Measurements from ENCODE around the gene ITPRIP.

ITPRIP gene

DNA sequence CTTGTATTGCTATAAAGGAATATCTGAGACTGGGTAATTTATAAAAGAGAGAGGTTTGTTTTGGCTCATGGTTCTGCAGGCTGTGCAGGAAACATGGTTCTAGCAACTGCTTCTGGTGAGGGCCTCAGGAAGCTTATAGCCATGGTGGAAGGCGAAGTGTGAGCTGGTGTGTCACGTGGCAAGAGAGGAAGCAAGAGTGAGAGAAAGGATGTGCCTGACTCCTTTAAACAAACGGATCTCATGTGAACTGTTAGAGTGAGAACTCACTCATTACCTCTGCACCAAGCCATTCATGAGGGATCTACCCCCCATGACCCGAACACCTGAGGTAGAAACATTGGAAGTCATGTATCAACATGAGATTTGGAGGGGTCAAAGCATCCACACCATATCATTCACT, 7.7 kb upstream of the ITPRIP start:
- DNase-seq = no peak
- Histone ChIP-seq H2BK5ac (ENCODE audit: low read depth, low read length, poor library complexity, severe bottlenecking) (no peak overlapping the region), H3K14ac (ENCODE audit: low read length in 2 of 2) (no peak overlapping the region)

DNA sequence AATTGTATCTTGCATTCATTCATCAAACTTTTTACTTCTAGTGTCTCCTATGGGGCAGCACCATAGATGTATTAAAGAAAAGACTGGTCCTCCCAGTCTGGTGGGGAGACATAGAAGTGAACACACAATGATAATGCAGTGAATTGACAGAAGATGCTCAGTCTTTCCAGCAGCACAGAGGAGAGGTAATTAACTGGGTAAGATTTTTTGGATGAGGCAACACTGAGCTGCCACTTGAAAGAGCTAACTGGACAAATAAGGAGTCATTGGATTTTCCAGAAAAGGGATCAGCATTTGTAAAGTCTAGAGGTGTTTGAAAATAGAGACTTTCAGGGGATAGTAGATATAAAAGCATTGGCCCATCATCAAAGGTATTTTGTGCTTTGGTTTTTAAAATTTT, 7.2 kb upstream of the ITPRIP start:
- no peak overlapping the region for H4K8ac ChIP-seq (ENCODE audit: low read length)
- H2BK120ac ChIP-seq (ENCODE audit: low read depth, low read length) = no peak overlapping the region
- no peak overlapping the region for H3K4me3 ChIP-seq (ENCODE audit: insufficient read depth in 1 of 2, low read depth in 1 of 2, low read length in 2 of 2)
- H3K36me3 ChIP-seq (ENCODE audit: control insufficient read depth in 1 of 2, insufficient read depth in 2 of 2, low read depth in 1 of 2, low read length in 2 of 2) = no peaks in the 10 kb centered on the region
- no peaks in the 10 kb centered on the region for H3K4me1 ChIP-seq (ENCODE audit: control insufficient read depth, insufficient read depth, low read depth, low read length)
- no peak overlapping the region for H3K4me2 ChIP-seq (ENCODE audit: low read length, poor library complexity, severe bottlenecking)
- H3K18ac ChIP-seq (ENCODE audit: low read depth in 1 of 2, low read length in 2 of 2) = no peak overlapping the region
- no peaks in the 10 kb centered on the region for H3K79me1 ChIP-seq (replicated peaks; ENCODE audit: low read length, poor library complexity, severe bottlenecking)
- no peak overlapping the region for H3K23ac ChIP-seq (ENCODE audit: low read length in 2 of 2)
- no peak overlapping the region for H2AK5ac ChIP-seq (ENCODE audit: low read length, severe bottlenecking)
- H3K27ac ChIP-seq (ENCODE audit: low read length, poor library complexity, severe bottlenecking) = no peak overlapping the region
- no peak overlapping the region for H3K9ac ChIP-seq (ENCODE audit: low read length)
- H2BK15ac ChIP-seq (ENCODE audit: low read depth, poor library complexity, severe bottlenecking) = no peak overlapping the region
- H2AFZ ChIP-seq (ENCODE audit: low read depth, low read length) = no peak overlapping the region
- H3K9me3 ChIP-seq (ENCODE audit: control insufficient read depth, low read length) = no peaks in the 10 kb centered on the region
- H4K91ac ChIP-seq (ENCODE audit: low read length) = no peak overlapping the region
- H2BK12ac ChIP-seq (ENCODE audit: low read length in 2 of 2) = no peak overlapping the region
- no peak overlapping the region for H2BK5ac ChIP-seq (ENCODE audit: low read depth, low read length, poor library complexity, severe bottlenecking)
- no peak overlapping the region for H3K14ac ChIP-seq (ENCODE audit: low read length in 2 of 2)
- no peak overlapping the region for H3K4ac ChIP-seq (ENCODE audit: low read depth in 1 of 2, low read length in 2 of 2)
- no peak for DNase-seq
- H3K27me3 ChIP-seq (ENCODE audit: control insufficient read depth in 1 of 2, insufficient read depth in 1 of 2, low read length in 2 of 2) = no peaks in the 10 kb centered on the region

More for the DNA sequence above, 7.7 kb upstream of the ITPRIP start:
- Histone ChIP-seq H2BK12ac (ENCODE audit: low read length in 2 of 2) (no peak overlapping the region), H3K4me1 (ENCODE audit: control insufficient read depth, insufficient read depth, low read depth, low read length) (no peaks in the 10 kb centered on the region), H4K91ac (ENCODE audit: low read length) (no peak overlapping the region), H2AFZ (ENCODE audit: low read depth, low read length) (no peak overlapping the region), H2BK15ac (ENCODE audit: low read depth, poor library complexity, severe bottlenecking) (no peak overlapping the region), H3K4me2 (ENCODE audit: low read length, poor library complexity, severe bottlenecking) (no peak overlapping the region), H2AK5ac (ENCODE audit: low read length, severe bottlenecking) (no peak overlapping the region), H3K9ac (ENCODE audit: low read length) (no peak overlapping the region), H3K36me3 (ENCODE audit: control insufficient read depth in 1 of 2, insufficient read depth in 2 of 2, low read depth in 1 of 2, low read length in 2 of 2) (no peaks in the 10 kb centered on the region), H3K4ac (ENCODE audit: low read depth in 1 of 2, low read length in 2 of 2) (no peak overlapping the region), H3K79me1 (replicated peaks; ENCODE audit: low read length, poor library complexity, severe bottlenecking) (no peaks in the 10 kb centered on the region), H3K9me3 (ENCODE audit: control insufficient read depth, low read length) (no peaks in the 10 kb centered on the region), H2BK120ac (ENCODE audit: low read depth, low read length) (no peak overlapping the region), H3K23ac (ENCODE audit: low read length in 2 of 2) (no peak overlapping the region), H4K8ac (ENCODE audit: low read length) (no peak overlapping the region), H3K18ac (ENCODE audit: low read depth in 1 of 2, low read length in 2 of 2) (no peak overlapping the region), H3K27ac (ENCODE audit: low read length, poor library complexity, severe bottlenecking) (no peak overlapping the region), H3K27me3 (ENCODE audit: control insufficient read depth in 1 of 2, insufficient read depth in 1 of 2, low read length in 2 of 2) (no peaks in the 10 kb centered on the region), H3K4me3 (ENCODE audit: insufficient read depth in 1 of 2, low read depth in 1 of 2, low read length in 2 of 2) (no peak overlapping the region)
- 94% methylated on average over 2 of the region's 4 CpGs for WGBS

DNA sequence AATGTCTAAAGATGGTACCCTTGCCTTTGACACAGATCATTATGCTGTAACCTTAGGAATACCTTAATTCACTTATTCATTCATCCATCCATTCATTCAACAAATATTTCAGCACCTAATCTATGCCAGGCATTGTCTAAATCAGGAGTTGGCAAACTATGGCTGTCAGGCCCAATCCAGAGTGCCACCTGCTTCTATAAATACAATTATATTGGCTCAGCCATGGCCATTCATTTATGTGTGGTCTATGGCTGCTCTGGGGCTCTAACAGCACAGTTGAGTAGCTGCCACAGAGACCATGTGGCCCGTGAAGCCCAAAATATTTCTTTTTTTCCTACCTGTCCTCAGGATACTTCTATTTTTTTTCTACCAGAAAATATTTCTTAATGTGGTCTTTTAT, 6.0 kb upstream of the ITPRIP start:
- H2BK5ac ChIP-seq (ENCODE audit: low read depth, low read length, poor library complexity, severe bottlenecking) = no peak overlapping the region
- no CpG with 5 or more reads among the region's 1 CpG for WGBS

DNA sequence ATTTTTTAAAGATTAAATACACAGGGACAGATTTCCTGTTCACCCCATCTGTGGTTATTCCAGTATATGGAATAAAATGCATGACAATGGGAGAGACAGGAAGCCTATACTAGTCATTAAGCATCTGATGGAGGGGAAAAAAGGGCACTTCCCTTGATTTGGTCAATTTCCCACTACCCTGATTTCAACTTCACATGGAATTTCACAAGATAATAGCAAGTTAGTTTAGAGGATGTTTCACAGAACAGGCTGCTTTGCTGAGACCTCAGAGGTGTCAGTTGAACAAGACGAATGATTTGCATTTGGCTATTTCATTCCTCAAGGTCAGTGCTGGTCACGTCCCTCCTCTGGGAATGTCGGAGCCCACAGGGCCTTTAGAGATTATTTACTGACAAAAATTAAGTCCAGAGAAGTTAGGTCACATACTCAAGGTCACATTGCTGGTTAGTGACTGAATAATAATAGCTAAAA, 4.7 kb upstream of the ITPRIP start:
- H2BK12ac ChIP-seq (ENCODE audit: low read length in 2 of 2) = no peak overlapping the region
- H3K4ac ChIP-seq (ENCODE audit: low read depth in 1 of 2, low read length in 2 of 2) = no peak overlapping the region
- H2AFZ ChIP-seq (ENCODE audit: low read depth, low read length) = no peak overlapping the region
- no peak overlapping the region for H3K18ac ChIP-seq (ENCODE audit: low read depth in 1 of 2, low read length in 2 of 2)
- H4K8ac ChIP-seq (ENCODE audit: low read length) = no peak overlapping the region
- peak overlapping the region; percentile 30 for H3K9ac ChIP-seq (ENCODE audit: low read length)
- no peak overlapping the region for H2AK5ac ChIP-seq (ENCODE audit: low read length, severe bottlenecking)
- H2BK5ac ChIP-seq (ENCODE audit: low read depth, low read length, poor library complexity, severe bottlenecking) = no peak overlapping the region
- no peak overlapping the region for H3K14ac ChIP-seq (ENCODE audit: low read length in 2 of 2)
- H3K4me3 ChIP-seq (ENCODE audit: insufficient read depth in 1 of 2, low read depth in 1 of 2, low read length in 2 of 2) = no peak overlapping the region
- H3K4me1 ChIP-seq (ENCODE audit: control insufficient read depth, insufficient read depth, low read depth, low read length) = peaks cover 5% of the 10 kb centered on the region
- H3K4me2 ChIP-seq (ENCODE audit: low read length, poor library complexity, severe bottlenecking) = no peak overlapping the region
- no peak overlapping the region for H4K91ac ChIP-seq (ENCODE audit: low read length)
- H2BK15ac ChIP-seq (ENCODE audit: low read depth, poor library complexity, severe bottlenecking) = no peak overlapping the region
- no peak overlapping the region for H3K27ac ChIP-seq (ENCODE audit: low read length, poor library complexity, severe bottlenecking)
- no peaks in the 10 kb centered on the region for H3K36me3 ChIP-seq (ENCODE audit: control insufficient read depth in 1 of 2, insufficient read depth in 2 of 2, low read depth in 1 of 2, low read length in 2 of 2)
- WGBS = 27% methylated on average over 3 of the region's 3 CpGs
- no peaks in the 10 kb centered on the region for H3K27me3 ChIP-seq (ENCODE audit: control insufficient read depth in 1 of 2, insufficient read depth in 1 of 2, low read length in 2 of 2)
- H3K23ac ChIP-seq (ENCODE audit: low read length in 2 of 2) = no peak overlapping the region
- no peaks in the 10 kb centered on the region for H3K79me1 ChIP-seq (replicated peaks; ENCODE audit: low read length, poor library complexity, severe bottlenecking)
- H2BK120ac ChIP-seq (ENCODE audit: low read depth, low read length) = no peak overlapping the region
- DNase-seq = peak; percentile 56
- no peaks in the 10 kb centered on the region for H3K9me3 ChIP-seq (ENCODE audit: control insufficient read depth, low read length)

More for the DNA sequence above, 6.0 kb upstream of the ITPRIP start:
- Histone ChIP-seq H2AK5ac (ENCODE audit: low read length, severe bottlenecking) (no peak overlapping the region), H3K4me3 (ENCODE audit: insufficient read depth in 1 of 2, low read depth in 1 of 2, low read length in 2 of 2) (no peak overlapping the region), H2BK120ac (ENCODE audit: low read depth, low read length) (no peak overlapping the region), H3K9me3 (ENCODE audit: control insufficient read depth, low read length) (no peaks in the 10 kb centered on the region), H3K23ac (ENCODE audit: low read length in 2 of 2) (no peak overlapping the region), H2AFZ (ENCODE audit: low read depth, low read length) (no peak overlapping the region), H3K9ac (ENCODE audit: low read length) (no peak overlapping the region), H3K14ac (ENCODE audit: low read length in 2 of 2) (no peak overlapping the region), H3K4ac (ENCODE audit: low read depth in 1 of 2, low read length in 2 of 2) (no peak overlapping the region), H3K18ac (ENCODE audit: low read depth in 1 of 2, low read length in 2 of 2) (no peak overlapping the region), H3K4me2 (ENCODE audit: low read length, poor library complexity, severe bottlenecking) (no peak overlapping the region), H3K4me1 (ENCODE audit: control insufficient read depth, insufficient read depth, low read depth, low read length) (peaks cover 2% of the 10 kb centered on the region), H3K79me1 (replicated peaks; ENCODE audit: low read length, poor library complexity, severe bottlenecking) (no peaks in the 10 kb centered on the region), H3K27me3 (ENCODE audit: control insufficient read depth in 1 of 2, insufficient read depth in 1 of 2, low read length in 2 of 2) (no peaks in the 10 kb centered on the region), H4K91ac (ENCODE audit: low read length) (no peak overlapping the region), H4K8ac (ENCODE audit: low read length) (no peak overlapping the region), H2BK15ac (ENCODE audit: low read depth, poor library complexity, severe bottlenecking) (no peak overlapping the region), H2BK12ac (ENCODE audit: low read length in 2 of 2) (no peak overlapping the region), H3K36me3 (ENCODE audit: control insufficient read depth in 1 of 2, insufficient read depth in 2 of 2, low read depth in 1 of 2, low read length in 2 of 2) (no peaks in the 10 kb centered on the region), H3K27ac (ENCODE audit: low read length, poor library complexity, severe bottlenecking) (no peak overlapping the region)
- DNase-seq = no peak
